Erythroblast (primary cell): ENCODE results near the gene NEAT1.
"Not testable (repeated sequence)": the region's sequence is repeated elsewhere in the genome, so short reads cannot be mapped to it uniquely, and the experiment has no call there.

Experiments used
- DNase-seq, 2 experiments: peaks; one replicate each; lab custom pipeline; 2025; lab: John Stamatoyannopoulos, UW
- GATA1 ChIP-seq: IDR thresholded peaks from 2 replicates; pipeline ENCODE4 v1.6.1; 2011; ENCODE audit warnings: low read depth, mild to moderate bottlenecking, control low read depth, low read length, moderate library complexity
- POLR2A ChIP-seq: IDR thresholded peaks from 2 replicates; pipeline ENCODE4 v1.6.1; 2011; ENCODE audit warnings: mild to moderate bottlenecking, low read length

The NEAT1 gene

DNA sequence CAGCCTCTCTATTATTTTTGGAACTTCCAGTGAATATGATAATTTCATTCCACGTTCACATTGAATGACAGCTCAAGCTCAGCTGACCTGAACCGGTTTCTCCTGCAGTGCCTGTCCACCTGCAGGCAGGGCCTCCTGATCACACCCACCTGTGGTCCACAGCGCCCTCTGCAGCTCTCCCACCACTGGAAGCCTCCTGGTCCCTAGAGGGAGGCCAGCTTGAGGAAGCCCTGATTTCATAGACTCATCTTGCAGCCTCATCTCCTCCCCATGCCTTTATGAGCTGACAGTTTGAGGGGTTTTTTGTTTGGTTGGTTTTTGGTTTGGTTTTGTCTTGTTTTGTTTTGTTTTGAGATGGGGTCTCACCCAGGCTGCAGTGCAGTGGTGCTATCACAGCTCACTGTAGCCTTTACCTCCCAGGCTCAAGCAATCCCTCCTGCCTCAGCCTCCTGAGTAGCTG lies 46.3 kb downstream of the NEAT1 start:
- TF ChIP-seq GATA1: no peak
- no peak for TF ChIP-seq POLR2A
- peak; percentile 75 to 85 for DNase-seq

DNA sequence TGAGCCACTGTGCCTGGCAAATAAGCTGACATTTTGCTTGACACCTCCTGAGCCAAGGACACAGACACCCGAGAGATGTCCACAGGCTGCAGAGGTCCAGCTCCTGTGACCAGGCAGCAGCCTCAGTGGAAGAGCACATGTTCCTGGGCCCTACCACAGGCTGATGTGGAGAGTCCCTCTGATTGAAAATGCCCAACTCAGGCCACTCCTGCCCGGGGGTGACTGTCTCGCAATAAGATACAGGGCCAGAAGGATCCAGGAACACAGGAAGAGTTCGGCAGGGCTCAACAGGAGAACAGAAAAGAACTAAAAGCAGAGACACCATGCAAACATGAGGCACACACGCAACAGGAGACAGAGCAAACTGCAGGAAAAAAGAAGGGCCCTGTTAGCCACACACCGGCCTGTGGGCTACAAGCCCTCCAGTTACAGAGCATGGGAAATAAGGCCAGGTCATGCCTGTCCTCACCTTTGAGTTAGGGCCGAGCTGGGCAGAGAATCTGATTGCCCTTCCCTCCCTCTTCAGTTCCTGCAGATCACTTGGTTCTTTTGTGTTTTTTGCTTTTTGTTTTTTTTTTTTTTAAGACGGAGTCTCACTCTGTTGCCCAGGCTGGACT lies 47.9 kb downstream of the NEAT1 start:
- TF ChIP-seq POLR2A: no peak
- TF ChIP-seq GATA1: no peak
- no peak for DNase-seq

DNA sequence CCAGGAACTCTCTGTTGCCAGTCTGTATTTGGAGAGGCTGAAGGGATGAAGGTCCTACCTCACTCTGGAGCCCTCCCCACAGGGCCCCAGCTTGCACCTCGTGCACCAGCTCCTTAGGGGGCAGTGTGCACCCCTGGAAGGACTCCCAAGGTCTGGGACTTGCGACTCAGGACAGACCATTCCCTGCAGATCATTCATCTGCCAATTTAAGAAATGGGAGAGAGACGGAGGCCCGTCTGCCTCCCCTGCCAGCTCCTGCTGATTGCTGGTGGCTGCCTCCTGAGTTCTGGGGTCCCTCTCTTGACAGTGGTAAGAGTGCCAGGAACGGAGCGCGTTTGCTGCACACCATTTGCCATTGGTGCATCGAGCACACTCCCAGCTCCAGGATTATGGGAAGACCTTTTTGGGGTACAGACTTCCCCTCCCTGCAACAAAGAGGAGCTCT lies 48.9 kb downstream of the NEAT1 start:
- DNase-seq: peak; percentile 78 to 87
- no peak for TF ChIP-seq POLR2A
- no peak for TF ChIP-seq GATA1

DNA sequence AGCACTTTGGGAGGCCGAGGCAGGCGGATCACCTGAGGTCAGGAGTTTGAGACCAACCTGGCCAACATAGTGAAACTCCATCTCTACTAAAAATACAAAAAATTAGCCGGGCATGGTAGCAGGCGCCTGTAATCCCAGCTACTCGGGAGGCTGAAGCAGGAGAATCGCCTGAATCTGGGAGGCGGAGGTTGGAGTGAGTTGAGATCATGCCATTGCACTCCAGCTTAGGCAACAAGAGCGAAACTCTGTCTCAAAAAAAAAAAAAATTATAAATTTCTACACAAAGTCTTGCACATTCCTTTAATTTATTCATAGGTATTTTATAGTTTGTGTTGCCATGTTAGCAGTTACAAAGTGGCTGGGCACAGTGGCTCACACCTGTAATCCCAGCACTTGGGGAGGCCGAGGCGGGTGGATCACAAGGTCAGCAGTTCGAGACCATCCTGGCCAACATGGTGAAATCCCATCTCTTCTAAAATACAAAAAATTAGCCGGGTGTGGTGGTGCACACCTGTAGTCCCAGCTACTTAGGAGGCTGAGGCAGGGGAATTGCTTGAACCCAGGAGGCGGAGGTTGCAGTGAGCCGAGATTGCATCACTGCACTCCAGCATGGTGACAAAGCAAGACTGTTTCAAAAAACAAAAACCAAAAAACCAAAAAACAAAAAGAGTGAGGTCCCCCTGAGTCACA lies 50.1 kb downstream of the NEAT1 start:
- DNase-seq: not testable (repeated sequence)

DNA sequence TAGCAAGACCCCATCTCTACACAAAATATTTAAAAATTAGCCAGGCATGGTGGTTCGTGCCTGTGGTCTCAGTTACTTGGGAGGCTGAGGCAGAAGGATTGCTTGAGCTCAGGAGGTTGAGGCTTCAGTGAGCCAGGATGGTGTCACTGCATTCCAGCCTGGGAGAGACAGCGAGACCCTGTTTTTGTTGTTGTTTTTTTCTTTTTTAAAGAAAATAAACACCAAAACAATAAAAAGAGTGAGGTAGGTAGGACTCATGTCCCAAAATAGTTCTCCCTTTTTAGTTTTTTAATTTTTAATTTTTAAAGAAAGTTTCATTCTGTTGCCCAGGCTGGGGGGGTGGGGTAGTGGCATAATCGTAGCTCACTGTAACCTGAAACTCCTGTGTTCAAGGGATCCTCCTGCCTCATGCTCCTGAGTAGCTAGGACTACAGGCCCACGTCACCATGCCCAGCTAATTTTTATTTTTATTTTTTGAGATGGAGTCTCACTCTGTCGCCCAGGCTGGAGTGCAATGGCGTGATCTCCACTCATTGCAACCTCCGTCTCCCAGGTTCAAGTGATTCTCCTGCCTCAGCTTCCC lies 50.8 kb downstream of the NEAT1 start:
- TF ChIP-seq GATA1: no peak
- no peak for TF ChIP-seq POLR2A
- no peak for DNase-seq

DNA sequence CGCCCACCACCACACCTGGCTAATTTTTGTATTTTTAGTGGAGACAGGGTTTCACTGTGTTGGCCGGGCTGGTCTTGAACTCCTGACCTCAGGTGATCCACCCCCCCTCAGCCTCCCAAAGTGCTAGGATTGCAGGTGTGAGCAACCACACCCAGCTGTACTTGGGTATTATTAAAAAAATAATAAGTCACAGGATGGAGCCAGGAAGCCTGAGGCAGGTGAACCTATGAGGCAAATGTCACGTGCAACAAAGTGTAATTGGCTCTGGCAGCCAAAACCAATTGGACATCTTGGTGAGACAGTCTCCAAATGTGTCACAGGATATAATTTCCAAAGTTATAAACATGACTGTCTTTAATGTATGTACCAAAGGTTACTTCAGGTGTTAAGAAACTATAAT lies 52.3 kb downstream of the NEAT1 start:
- TF ChIP-seq GATA1 (no peak), POLR2A (no peak)
- DNase-seq: no peak

DNA sequence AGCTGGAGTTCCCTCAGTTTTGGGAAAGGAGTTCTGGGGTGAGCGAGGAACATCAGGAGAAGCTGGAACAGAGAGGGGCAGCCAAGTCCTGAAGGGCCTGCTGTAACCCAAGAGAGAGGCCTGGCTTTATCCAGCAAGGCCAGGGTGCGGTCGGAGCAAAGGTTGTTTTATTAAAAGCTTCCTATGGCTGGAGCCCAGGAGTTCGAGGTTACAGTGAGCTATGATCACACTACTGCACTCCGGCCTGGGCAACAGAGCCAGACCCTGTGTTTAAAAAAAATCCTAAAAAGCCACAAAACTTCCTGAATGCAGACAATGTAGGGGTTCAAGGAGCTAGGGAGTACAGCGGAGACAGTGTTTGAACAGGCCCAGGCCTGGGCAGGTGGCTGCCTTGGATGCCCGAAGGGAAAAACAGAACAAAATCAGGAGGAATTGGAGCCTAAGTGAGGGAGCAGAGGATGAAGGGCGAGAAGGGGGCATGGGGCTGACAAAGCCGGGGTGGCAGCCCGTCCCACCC lies 54.1 kb downstream of the NEAT1 start:
- no peak for TF ChIP-seq GATA1
- TF ChIP-seq POLR2A: no peak
- peak; percentile 66 to 83 for DNase-seq

DNA sequence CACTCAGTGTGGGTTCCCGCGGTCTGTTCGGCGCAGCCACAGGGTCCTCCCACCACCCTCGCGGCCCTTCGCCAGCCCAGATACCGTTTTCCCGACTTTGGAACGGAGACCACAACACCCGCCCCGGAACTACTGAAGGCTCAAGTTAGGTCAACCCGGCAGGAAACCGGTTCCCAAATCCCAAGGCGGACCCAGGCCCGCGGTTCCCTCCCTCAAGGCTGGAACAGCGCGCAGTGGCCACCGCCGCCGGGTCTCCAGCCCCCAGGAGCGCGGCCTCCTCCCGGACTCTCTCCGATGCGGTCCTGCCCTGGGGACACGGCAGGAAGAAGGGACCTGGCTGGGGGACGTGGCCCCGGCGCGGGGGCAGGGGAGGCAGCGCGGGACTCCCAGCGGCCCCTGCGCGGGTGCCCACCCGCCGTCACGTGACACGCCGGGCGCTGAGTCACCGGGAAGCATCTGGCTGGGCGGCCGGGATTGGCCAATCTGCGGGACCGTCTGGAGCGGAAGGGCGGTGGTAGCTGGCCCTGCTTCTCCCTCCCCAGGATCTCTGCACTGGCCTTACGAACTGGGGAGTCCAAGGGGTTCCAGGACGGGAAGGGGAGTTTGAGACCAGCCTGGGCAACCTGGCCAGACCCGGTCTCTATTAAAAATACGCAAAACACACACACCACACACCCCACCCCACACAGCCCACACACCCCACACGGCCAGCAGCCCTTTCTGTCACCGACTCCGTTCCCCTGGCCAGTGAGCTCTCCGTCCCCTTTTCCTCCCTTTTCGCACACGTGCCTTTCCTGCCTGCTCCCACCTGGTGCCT lies 54.8 kb downstream of the NEAT1 start:
- DNase-seq: peak; percentile 95 to 98
- peak; percentile 97 for TF ChIP-seq POLR2A
- TF ChIP-seq GATA1: no peak

DNA sequence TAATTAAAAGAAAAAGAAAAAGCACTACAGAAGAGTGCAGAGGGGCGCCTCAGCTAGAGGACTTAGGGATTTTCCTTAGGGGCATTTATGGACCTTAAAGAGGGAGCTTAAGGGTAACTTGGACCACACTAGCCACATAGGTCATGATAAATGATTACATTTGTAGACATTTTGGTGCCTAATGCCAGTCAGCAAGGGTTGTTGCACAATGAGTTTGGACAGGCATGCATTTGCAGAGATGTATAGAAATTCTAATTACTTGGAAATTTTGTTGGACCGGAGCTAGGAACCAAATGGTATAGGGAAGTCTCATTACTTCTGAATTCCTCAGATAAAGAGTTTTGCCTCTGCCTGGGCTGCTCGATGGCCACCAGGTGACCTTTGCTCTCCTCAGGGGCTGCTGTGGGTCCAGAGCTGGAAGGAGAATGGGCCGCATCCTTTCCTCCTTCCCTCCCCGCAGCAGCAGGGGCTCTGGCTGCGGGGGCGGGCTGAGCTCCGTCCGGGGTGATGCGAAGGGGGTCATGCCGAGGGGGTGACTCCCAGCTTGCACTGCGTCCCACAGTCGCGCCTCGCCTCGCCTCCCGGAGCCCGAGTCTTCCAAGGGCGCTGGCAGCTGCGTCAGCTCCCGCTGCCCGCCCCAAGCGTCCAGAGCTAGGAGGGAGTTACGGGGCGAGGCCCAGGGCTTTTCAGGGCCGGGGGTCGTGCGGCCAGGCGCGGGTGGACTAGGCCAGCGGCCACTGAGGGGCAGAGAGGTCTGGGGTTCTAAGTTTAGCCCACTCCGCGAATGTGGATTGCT lies 56.0 kb downstream of the NEAT1 start:
- TF ChIP-seq POLR2A: no peak
- no peak for TF ChIP-seq GATA1
- DNase-seq: no peak

DNA sequence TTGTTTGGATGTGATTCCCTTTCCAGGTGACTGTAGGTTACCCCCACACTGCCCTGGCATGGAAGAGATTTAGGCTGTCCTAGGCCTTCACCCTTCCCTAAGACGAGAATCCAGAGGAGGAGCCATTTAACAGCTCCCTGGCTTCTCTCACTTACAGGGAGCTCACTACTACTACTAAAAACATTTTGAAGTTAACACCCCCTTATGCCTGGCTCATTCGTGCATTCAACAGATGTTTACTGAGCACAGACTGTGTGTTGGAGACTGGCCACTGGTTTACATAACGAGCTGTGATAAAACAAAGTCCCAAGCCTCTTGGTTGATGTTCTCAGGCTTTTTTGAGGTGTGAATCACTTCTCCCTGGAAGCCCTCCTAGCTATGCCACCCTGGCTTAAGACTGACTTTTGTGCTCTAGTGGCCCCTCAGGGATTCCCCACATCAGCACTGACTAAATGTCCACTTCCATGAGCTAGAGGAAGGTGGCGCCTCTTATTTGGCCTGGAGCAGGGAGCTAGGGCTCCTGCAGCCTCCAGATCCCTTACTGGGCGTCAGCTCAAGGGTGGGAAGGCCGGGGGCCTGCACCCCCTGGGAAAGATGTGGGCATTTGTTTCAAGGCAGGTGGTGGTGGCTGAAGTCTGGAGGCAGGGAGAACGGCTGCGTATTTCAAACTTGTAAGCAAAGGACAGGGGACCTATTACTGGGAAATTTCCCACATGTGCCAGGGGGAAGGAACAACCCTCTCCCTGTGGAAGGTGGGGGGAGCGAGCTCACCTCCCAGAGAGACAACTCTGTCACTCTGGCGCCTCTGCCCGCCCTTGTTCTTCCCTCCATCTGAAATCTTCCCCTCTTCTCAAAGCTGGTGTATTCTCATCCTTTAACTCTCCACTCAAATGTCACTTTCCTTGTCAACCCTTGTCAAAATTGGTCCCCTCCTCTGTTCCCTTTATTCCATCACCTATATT lies 56.9 kb downstream of the NEAT1 start:
- DNase-seq: no peak
- TF ChIP-seq GATA1 (no peak), POLR2A (peak; percentile 10)

DNA sequence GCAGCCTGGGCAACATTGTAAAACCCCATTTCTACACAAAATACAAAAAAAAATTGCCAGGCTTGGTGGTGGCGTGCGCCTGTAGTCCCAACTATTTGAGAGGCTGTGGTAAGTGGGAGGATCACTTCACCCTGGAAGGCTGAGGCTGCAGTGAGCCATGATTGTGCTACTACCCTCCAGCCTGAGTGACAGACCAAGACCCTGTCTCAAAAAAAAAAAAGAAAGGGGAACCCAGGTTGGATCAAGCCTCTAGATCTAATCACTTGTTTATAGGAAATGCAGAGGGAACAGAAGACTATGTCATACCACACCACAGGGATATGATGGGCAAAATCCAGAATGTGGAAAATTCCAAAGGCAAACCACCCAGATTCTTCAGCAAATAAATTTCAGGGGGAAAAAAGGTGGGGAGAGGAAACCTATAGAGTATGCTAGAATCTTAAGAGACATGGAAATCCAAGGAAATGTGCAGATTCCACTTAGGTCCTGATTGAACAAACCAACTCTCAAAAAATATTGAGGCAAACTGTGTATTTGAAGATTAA lies 59.8 kb downstream of the NEAT1 start:
- TF ChIP-seq GATA1 (no peak), POLR2A (no peak)
- DNase-seq: no peak

DNA sequence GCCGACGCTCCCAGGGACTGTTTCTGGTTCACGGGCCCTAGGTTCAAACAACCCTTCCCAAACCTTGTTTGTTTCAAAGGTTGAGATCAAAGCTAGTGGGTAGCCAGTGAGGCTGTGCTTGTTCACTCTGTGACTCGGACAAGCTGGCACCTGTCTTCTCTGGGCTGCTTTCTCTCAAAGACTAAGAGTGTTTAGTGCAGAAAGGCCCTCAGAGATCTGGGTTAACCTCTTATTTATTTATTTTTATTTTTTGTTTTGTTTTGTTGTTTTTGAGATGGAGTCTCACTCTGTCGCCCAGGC lies 63.3 kb downstream of the NEAT1 start:
- TF ChIP-seq POLR2A (no peak), GATA1 (no peak)
- no peak for DNase-seq
